GM12891 (cell line): ENCODE measurements around the gene TCERG1L.

Source experiments
- POLR2A ChIP-seq: IDR thresholded peaks from 2 replicates; pipeline ENCODE4 v1.6.1; 2011; ENCODE audit warnings: low read depth, low read length, control low read depth
- POLR2AphosphoS5 ChIP-seq: IDR thresholded peaks from 2 replicates; pipeline ENCODE4 v1.6.1; 2011; ENCODE audit warnings: low read depth, low read length, control low read depth
- TAF1 ChIP-seq: IDR thresholded peaks from 2 replicates; pipeline ENCODE4 v1.6.1; 2011; ENCODE audit warnings: low read depth, low read length, control low read depth

GRCh38 chr10:131058799-131059198 lies 252.7 kb downstream of the TCERG1L start:
- TF ChIP-seq POLR2A = no peak
- TF ChIP-seq TAF1 = no peak
- TF ChIP-seq POLR2AphosphoS5 = no peak
